Measurements from ENCODE around the gene SLC22A15. TPM values are rescaled to one million over a fixed set of nuclear protein-coding genes. Genes with fewer than 3 reads are reported as not detected.
A peak's percentile ranks its signal among the peaks of the same experiment; 100 is the strongest.

SLC22A15 gene
- total and polyA plus RNA-seq, 2 experiments from 2014 or later, result 2.7 to 3.8 TPM

DNA sequence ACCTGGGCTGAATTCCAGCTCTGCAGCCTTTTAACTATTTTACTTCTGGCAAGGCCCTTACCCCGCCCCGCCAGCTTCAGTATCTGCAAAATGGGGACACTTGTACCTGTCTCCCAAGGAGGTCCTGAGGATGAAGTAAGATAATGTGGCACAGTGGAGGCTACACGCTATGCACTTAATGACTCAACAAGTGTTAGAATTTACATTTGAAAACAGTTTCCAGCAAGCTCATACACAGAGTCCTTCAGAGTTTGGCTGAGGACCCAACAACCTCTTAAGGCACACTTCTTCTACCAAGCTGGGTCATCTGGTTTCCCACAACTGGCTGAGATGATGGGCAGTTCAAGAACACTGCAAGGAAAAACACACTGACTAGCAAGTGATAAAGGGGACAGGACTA is 30.2 kb upstream of the SLC22A15 start:
- no peak overlapping the region for H3K27ac Mint-ChIP-seq
- no peak overlapping the region for H3K4me3 Mint-ChIP-seq
- no peak for DNase-seq (ENCODE audit: low spot score)
- H3K27ac ChIP-seq (ENCODE audit: low read depth), result no peak overlapping the region
- no peaks in the 10 kb centered on the region for H3K36me3 ChIP-seq (ENCODE audit: insufficient read depth)
- H3F3A ChIP-seq (replicated peaks; ENCODE audit: low read depth), result no peaks in the 10 kb centered on the region
- no peak overlapping the region for H3K4me2 ChIP-seq
- no peaks in the 10 kb centered on the region for H3K36me3 Mint-ChIP-seq (ENCODE audit: low read depth)
- peaks cover 3% of the 10 kb centered on the region; the same call in 1 of the 2 replicates for H3K9me2 ChIP-seq (ENCODE audit: insufficient read depth)
- peaks cover 5% of the 10 kb centered on the region for H3K27me3 Mint-ChIP-seq (ENCODE audit: insufficient read depth, low read depth, poor library complexity)
- no peak for TF ChIP-seq ZNF114 (CRISPR knock-in tag; IDR thresholded peaks at IDR 0.05)
- TF ChIP-seq, protein P1, sequence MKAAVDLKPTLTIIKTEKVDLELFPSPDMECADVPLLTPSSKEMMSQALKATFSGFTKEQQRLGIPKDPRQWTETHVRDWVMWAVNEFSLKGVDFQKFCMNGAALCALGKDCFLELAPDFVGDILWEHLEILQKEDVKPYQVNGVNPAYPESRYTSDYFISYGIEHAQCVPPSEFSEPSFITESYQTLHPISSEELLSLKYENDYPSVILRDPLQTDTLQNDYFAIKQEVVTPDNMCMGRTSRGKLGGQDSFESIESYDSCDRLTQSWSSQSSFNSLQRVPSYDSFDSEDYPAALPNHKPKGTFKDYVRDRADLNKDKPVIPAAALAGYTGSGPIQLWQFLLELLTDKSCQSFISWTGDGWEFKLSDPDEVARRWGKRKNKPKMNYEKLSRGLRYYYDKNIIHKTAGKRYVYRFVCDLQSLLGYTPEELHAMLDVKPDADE (IDR thresholded peaks at IDR 0.05), result no peak
- TF ChIP-seq, protein P2, sequence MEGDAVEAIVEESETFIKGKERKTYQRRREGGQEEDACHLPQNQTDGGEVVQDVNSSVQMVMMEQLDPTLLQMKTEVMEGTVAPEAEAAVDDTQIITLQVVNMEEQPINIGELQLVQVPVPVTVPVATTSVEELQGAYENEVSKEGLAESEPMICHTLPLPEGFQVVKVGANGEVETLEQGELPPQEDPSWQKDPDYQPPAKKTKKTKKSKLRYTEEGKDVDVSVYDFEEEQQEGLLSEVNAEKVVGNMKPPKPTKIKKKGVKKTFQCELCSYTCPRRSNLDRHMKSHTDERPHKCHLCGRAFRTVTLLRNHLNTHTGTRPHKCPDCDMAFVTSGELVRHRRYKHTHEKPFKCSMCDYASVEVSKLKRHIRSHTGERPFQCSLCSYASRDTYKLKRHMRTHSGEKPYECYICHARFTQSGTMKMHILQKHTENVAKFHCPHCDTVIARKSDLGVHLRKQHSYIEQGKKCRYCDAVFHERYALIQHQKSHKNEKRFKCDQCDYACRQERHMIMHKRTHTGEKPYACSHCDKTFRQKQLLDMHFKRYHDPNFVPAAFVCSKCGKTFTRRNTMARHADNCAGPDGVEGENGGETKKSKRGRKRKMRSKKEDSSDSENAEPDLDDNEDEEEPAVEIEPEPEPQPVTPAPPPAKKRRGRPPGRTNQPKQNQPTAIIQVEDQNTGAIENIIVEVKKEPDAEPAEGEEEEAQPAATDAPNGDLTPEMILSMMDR (conservative IDR thresholded peaks at IDR 0.05; ENCODE audit: low read depth in 2 of 2), result no peak
- TF ChIP-seq EZH2 (IDR thresholded peaks at IDR 0.05; ENCODE audit: low read depth, unreplicated experiment), result no peak
- no peak for TF ChIP-seq POLR2AphosphoS5 (IDR thresholded peaks at IDR 0.05; ENCODE audit: low read depth)
- TF ChIP-seq, protein P3, sequence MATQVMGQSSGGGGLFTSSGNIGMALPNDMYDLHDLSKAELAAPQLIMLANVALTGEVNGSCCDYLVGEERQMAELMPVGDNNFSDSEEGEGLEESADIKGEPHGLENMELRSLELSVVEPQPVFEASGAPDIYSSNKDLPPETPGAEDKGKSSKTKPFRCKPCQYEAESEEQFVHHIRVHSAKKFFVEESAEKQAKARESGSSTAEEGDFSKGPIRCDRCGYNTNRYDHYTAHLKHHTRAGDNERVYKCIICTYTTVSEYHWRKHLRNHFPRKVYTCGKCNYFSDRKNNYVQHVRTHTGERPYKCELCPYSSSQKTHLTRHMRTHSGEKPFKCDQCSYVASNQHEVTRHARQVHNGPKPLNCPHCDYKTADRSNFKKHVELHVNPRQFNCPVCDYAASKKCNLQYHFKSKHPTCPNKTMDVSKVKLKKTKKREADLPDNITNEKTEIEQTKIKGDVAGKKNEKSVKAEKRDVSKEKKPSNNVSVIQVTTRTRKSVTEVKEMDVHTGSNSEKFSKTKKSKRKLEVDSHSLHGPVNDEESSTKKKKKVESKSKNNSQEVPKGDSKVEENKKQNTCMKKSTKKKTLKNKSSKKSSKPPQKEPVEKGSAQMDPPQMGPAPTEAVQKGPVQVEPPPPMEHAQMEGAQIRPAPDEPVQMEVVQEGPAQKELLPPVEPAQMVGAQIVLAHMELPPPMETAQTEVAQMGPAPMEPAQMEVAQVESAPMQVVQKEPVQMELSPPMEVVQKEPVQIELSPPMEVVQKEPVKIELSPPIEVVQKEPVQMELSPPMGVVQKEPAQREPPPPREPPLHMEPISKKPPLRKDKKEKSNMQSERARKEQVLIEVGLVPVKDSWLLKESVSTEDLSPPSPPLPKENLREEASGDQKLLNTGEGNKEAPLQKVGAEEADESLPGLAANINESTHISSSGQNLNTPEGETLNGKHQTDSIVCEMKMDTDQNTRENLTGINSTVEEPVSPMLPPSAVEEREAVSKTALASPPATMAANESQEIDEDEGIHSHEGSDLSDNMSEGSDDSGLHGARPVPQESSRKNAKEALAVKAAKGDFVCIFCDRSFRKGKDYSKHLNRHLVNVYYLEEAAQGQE (IDR thresholded peaks at IDR 0.05; ENCODE audit: unreplicated experiment), result no peak
- TF ChIP-seq, protein P4, sequence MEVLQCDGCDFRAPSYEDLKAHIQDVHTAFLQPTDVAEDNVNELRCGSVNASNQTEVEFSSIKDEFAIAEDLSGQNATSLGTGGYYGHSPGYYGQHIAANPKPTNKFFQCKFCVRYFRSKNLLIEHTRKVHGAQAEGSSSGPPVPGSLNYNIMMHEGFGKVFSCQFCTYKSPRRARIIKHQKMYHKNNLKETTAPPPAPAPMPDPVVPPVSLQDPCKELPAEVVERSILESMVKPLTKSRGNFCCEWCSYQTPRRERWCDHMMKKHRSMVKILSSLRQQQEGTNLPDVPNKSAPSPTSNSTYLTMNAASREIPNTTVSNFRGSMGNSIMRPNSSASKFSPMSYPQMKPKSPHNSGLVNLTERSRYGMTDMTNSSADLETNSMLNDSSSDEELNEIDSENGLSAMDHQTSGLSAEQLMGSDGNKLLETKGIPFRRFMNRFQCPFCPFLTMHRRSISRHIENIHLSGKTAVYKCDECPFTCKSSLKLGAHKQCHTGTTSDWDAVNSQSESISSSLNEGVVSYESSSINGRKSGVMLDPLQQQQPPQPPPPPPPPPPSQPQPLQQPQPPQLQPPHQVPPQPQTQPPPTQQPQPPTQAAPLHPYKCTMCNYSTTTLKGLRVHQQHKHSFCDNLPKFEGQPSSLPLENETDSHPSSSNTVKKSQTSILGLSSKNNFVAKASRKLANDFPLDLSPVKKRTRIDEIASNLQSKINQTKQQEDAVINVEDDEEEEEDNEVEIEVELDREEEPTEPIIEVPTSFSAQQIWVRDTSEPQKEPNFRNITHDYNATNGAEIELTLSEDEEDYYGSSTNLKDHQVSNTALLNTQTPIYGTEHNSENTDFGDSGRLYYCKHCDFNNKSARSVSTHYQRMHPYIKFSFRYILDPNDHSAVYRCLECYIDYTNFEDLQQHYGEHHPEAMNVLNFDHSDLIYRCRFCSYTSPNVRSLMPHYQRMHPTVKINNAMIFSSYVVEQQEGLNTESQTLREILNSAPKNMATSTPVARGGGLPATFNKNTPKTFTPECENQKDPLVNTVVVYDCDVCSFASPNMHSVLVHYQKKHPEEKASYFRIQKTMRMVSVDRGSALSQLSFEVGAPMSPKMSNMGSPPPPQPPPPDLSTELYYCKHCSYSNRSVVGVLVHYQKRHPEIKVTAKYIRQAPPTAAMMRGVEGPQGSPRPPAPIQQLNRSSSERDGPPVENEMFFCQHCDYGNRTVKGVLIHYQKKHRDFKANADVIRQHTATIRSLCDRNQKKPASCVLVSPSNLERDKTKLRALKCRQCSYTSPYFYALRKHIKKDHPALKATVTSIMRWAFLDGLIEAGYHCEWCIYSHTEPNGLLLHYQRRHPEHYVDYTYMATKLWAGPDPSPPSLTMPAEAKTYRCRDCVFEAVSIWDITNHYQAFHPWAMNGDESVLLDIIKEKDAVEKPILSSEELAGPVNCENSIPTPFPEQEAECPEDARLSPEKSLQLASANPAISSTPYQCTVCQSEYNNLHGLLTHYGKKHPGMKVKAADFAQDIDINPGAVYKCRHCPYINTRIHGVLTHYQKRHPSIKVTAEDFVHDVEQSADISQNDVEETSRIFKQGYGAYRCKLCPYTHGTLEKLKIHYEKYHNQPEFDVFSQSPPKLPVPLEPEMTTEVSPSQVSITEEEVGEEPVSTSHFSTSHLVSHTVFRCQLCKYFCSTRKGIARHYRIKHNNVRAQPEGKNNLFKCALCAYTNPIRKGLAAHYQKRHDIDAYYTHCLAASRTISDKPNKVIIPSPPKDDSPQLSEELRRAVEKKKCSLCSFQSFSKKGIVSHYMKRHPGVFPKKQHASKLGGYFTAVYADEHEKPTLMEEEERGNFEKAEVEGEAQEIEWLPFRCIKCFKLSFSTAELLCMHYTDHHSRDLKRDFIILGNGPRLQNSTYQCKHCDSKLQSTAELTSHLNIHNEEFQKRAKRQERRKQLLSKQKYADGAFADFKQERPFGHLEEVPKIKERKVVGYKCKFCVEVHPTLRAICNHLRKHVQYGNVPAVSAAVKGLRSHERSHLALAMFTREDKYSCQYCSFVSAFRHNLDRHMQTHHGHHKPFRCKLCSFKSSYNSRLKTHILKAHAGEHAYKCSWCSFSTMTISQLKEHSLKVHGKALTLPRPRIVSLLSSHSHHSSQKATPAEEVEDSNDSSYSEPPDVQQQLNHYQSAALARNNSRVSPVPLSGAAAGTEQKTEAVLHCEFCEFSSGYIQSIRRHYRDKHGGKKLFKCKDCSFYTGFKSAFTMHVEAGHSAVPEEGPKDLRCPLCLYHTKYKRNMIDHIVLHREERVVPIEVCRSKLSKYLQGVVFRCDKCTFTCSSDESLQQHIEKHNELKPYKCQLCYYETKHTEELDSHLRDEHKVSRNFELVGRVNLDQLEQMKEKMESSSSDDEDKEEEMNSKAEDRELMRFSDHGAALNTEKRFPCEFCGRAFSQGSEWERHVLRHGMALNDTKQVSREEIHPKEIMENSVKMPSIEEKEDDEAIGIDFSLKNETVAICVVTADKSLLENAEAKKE (CRISPR knock-in tag; IDR thresholded peaks at IDR 0.05), result no peak
- no peak for TF ChIP-seq ZNF331 (CRISPR knock-in tag; IDR thresholded peaks at IDR 0.05; ENCODE audit: low read depth)
- TF ChIP-seq JUNB (IDR thresholded peaks at IDR 0.05; ENCODE audit: unreplicated experiment), result no peak
- no peak for TF ChIP-seq EZH2phosphoT487 (IDR thresholded peaks at IDR 0.05; ENCODE audit: unreplicated experiment)
- no peak for TF ChIP-seq NANOG (IDR thresholded peaks at IDR 0.05; ENCODE audit: borderline replicate concordance)
- no peak for TF ChIP-seq CREB1 (CRISPR knock-in tag; IDR thresholded peaks at IDR 0.05; ENCODE audit: low read depth)
- no peak for TF ChIP-seq STAT1 (IDR thresholded peaks at IDR 0.05; ENCODE audit: unreplicated experiment)
- H4K20me1 ChIP-seq (replicated peaks; ENCODE audit: insufficient read depth), result no peaks in the 10 kb centered on the region
- peak; percentile 29; the same call in 1 of the 3 replicates for ATAC-seq
- peaks cover 13% of the 10 kb centered on the region for H3K4me1 Mint-ChIP-seq
- peak overlapping the region; percentile 4; the same call in 1 of the 2 replicates for H2AFZ ChIP-seq
- no peak overlapping the region for H3K4me3 ChIP-seq
- H3K4me1 ChIP-seq (ENCODE audit: insufficient read depth), result no peaks in the 10 kb centered on the region; the same call in 1 of the 2 replicates
- H3K79me2 ChIP-seq (replicated peaks; ENCODE audit: insufficient read depth), result no peaks in the 10 kb centered on the region
- 0 out of 3 replicates have a peak, but pooled peaks cover 2% of the 10 kb centered on the region for H3K9me3 Mint-ChIP-seq
- H3K27me3 ChIP-seq (ENCODE audit: insufficient read depth), result no peaks in the 10 kb centered on the region

Data from GM23338 (cell line).